ENCODE measurements around the gene PCDH9.
"Not testable (repeated sequence)": the region's sequence is repeated elsewhere in the genome, so short reads cannot be mapped to it uniquely, and the experiment has no call there.

The PCDH9 gene

DNA sequence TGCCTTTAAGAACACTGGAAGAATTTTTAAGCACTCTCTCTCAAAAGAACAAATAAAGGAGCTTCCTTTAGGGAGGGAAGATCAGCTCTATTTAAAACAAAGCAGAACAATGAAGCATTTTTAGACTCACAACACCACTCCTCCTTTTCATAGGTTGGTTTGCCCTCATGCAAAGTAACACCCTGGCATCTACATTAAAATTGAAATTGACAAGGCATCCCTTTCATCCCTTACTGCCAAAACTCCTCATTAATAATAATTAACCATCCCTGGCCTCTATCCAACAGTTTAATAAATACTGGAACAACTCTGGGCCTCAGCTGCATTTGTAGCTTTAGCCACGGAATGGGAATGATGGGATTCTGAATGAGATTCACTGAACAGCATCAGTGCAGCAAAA lies 929.1 kb downstream of the PCDH9 start:
- no peak for DNase-seq

DNA sequence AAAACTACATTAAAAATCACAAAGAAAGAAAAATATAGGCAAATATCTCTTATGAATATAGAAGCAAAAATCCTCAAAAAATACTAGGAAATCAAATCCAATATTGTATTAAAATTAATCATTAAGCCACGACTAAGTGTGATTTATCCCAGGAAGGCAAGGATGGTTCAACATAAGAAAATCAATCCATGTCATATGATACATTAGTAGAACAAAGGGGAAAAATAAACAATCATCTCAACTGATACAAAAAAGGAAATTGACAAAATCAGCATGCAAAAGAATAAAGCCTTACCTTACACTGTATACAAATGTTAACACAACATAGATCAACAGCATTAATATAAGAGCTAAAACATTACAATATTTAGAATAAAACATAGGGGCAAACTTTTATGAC lies 933.3 kb downstream of the PCDH9 start:
- no peak for DNase-seq

DNA sequence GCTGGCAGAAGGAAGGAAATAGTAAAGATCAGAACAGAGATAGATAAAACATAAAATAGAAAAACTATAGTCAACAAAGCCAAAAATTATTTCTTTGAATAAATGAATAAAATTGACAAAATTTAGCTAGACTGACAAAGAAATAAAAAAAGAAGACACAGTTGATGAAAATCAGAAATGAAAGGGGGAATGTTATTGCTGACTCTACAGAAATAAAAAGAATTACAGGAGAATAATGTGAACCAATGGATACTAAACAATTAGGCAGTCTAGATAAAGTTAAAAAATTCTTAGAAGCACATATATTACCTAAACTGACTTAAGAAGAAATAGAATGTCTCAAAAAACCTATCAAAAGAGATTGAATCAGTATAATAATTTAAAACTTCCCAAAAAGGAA lies 933.8 kb downstream of the PCDH9 start:
- no peak for DNase-seq

DNA sequence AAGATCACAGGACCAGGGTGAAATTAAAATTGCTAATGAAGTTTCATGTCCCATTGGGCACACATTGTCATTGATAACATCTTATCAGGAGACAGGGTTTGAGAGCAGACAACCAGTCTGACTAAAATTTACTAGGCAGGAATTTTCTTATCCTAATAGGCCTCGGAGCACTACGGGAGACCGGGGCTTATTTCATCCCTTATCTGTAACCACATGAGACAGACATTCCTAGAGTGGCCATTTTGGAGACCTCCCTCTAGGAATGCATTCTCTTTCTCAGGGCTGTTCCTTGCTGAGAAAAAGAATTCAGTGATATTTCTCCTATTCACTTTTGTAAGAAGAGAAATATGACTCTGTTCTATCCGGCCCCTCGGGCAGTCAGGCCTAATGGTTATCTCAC lies 943.3 kb downstream of the PCDH9 start:
- not testable (repeated sequence) for DNase-seq

DNA sequence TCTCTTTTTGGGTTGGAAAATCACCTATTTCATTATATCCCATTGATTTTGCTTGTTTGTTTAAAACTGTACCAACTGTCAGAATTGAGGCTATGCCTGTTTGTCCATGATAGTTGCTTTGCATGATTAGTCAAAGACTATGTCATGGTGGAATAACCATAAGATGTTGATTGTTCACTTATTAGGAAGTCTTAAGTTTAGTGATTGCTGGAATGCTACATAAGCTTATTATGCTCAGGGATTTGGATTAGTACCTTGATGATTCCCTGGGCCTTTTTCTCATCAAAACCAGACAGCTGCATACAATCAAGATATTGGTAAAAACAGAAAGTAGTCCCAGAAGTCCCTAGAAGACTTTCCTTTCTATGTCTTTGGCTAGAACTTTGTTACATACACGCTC lies 954.7 kb downstream of the PCDH9 start:
- no peak for DNase-seq

DNA sequence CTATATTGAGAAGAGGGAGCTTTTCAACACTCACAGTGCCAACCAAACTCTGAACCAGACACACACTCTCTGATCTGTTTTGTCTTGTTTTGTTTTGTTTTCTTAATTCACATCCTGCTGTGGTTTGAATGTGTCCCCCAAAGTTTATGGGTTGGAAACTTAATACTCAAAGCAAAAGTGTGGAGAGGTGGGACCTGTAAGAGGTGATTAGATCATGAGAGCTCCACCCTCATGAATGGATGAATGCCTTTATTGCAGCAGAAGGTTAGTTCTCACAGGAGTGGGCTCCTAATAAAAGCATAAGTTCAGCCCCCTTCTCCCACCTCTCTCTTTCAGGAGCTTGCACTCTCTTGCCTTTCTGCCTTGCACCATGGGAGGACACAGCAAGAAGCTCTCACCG lies 957.1 kb downstream of the PCDH9 start:
- no peak for DNase-seq

DNA sequence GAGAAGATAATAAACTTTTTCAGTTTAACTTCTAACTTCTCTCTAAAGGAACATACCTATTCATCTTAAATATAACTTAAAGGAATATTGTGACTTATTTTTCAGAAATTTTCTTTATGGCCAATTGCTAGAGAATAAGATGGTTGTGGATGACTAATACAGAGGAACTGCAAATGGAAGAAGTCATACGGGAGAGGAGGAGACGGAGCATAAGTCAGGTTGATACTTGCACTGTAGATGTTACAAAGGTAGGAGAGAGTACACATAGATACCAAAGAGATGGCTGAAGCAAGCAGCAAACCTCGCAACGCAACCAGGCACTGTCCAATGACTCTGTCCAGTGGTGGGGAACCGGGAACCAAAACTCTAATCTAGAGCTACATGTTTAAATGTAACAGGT lies 963.4 kb downstream of the PCDH9 start:
- DNase-seq, result no peak

DNA sequence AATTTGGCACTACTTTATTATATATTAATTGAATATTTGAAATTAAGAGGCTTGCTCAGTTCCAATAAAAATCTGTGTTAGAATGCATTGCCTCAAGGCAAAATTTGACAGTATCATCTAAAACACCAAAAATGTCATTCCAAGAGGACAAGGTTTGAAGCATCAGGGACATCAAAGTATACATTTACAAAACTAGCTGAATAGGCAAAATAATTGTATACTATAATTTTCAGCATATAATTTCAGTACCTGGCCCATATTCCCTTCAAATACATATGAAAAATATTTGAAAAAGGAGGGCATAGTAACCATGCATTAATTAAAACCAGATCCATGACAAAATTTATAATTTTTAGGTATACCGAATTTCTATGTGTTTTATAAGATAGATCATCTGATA lies 963.8 kb downstream of the PCDH9 start:
- DNase-seq, result no peak

DNA sequence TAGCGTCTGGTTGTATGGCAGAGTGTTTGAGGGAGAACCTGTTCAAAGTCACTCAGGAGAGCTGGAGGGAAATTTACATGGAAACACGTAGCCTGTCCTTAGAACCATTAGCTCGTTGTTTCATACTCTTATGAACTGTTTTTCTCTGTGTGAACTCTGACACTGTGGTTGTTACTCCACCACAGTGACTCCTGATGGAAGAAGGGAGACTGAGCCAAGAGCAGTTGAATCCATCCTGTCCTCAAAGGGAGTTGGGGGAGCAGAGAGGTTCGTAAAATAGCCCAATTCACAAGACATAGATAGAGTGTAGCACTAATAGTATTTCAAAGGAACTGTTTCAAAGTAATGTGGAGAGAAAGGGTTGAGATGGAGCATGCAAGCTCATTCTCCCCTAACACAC lies 964.8 kb downstream of the PCDH9 start:
- DNase-seq, result no peak

DNA sequence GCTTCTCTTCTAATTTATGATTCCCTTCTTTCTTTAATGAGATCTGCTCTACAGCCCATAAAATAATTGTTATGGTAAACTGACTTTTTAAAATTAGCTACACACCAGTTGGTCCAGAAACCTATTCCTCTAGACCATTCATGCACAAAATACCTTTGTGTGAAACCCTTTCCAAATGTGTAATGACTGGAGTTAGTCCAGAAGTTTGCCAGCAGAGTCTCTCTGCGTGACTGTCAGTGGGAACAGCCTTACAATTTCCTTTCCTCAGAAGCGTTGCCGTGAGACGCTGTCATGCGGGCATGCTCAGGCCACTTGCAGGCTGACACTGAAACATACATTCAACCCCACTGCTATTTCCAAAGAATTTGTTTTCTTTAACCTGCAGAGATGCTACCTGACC lies 965.2 kb downstream of the PCDH9 start:
- no peak for DNase-seq

DNA sequence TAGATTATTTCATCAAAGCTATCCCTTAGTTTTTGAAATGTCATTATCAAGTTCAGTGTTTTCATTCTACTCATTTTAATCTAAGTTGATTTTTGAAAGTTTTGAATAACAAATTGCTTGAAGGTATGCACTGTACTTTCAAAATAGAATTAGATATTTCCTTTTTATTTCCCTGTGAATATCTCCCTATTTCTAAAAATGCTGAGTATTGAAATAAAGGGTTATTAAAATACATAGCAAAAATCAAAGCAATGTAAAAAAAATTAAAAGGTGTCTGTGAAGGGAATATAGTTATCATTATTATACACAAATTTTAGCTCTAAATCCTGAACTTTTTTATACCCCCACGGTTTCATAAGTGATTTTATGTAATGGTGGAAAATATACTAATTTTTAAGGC lies 967.8 kb downstream of the PCDH9 start:
- DNase-seq, result no peak

DNA sequence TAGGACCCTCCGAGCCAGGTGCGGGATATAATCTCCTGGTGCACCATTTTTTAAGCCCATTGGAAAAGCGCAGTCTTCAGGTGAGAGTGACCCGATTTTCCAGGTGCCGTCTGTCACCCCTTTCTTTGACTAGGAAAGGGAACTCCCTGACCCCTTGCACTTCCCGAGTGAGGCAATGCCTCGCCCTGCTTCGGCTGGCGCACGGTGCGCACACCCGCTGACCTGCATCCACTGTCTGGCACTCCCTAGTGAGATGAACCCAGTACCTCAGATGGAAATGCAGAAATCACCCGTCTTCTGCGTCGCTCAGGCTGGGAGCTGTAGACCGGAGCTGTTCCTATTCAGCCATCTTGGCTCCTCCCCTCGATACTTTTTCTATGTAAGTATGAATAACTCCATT lies 970.7 kb downstream of the PCDH9 start:
- DNase-seq, result not testable (repeated sequence)

Measured in DMS79 treated with DMSO at 0.1 percent for 48 hours (cell line).